ENCODE measurements around the gene CCDC138. TPM values are rescaled to one million over a fixed set of nuclear protein-coding genes. Genes with fewer than 3 reads are reported as not detected.

Gene CCDC138
- total RNA-seq, 2 donors from 2014 or later = 4.2 TPM

DNA sequence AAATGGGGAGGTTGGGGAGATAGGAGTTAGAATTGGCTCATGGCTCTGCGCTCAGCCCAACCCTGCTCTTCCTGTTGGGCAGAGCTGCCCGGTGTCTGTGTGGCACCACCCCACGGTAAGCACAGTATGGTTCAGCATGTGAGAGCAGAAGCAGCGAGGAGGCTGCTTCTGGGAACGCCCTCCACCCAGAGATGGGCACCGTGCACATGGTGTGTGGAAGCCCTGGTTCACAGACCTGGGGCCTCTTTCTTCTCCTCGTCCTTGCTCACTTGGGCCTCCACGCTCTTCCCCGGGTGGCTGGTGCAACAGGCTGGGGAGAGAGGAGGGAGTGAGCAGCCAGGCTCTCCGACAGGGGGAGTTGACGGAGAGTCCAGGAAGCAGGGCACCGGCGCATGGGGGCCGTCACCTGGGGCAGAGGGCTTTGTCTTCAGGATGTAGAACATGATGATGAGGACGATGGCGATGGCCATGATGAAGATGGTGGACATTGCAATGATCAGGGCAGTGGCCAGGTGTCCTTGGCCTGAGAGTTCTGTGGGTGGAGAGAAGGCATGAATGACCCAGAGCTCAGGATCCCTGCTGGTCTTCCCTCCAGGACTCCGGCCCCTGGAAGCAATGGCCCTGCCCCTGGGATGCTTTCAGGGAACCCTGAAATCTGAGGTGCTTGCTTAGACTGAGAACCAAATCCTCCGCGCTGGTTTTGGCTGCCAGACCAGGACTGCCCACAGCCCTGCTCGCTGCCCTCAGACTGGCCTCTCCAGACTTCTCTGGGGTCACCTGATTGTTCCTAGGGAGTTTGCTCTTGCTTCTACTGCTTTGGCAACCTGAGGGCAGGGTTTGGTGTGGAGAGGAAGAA, 124.2 kb downstream of the CCDC138 start:
- ATAC-seq (no peak), DNase-seq (no peak)
- intact Hi-C loops (cut with DNase I, micrococcal nuclease) = no loop called here

- no peak for ATAC-seq
- DNase-seq = no peak
- intact Hi-C loops (cut with DNase I, micrococcal nuclease) = no loop called here
These were observed 124.8 kb downstream of the CCDC138 start for GRCh38 chr2:108911401-108911800.

- intact Hi-C loops (cut with DNase I, micrococcal nuclease) = no loop called here
- no peak for ATAC-seq
These were observed 125.4 kb downstream of the CCDC138 start for GRCh38 chr2:108911807-108912628.

GRCh38 chr2:108912629-108912902, 126.0 kb downstream of the CCDC138 start:
- no peak for ATAC-seq
- no peak for DNase-seq
- intact Hi-C loops (cut with DNase I, micrococcal nuclease) = no loop called here

More at GRCh38 chr2:108911807-108912628, 125.4 kb downstream of the CCDC138 start:
- DNase-seq = no peak

GRCh38 chr2:108916122-108916795, 129.7 kb downstream of the CCDC138 start:
- no peak for ATAC-seq
- DNase-seq = peak in 1 of 2 donors; percentile 22
- intact Hi-C loops (cut with DNase I, micrococcal nuclease) = no loop called here

- ATAC-seq = peak; percentile 80
- DNase-seq = peak; percentile 29 to 38
- intact Hi-C loops (cut with DNase I, micrococcal nuclease) = no loop called here
These were observed 130.3 kb downstream of the CCDC138 start for GRCh38 chr2:108916796-108917421.

GRCh38 chr2:108917526-108917925, 131.0 kb downstream of the CCDC138 start:
- ATAC-seq (peak; percentile 41), DNase-seq (no peak)
- intact Hi-C loops (cut with DNase I, micrococcal nuclease) = no loop called here

DNA sequence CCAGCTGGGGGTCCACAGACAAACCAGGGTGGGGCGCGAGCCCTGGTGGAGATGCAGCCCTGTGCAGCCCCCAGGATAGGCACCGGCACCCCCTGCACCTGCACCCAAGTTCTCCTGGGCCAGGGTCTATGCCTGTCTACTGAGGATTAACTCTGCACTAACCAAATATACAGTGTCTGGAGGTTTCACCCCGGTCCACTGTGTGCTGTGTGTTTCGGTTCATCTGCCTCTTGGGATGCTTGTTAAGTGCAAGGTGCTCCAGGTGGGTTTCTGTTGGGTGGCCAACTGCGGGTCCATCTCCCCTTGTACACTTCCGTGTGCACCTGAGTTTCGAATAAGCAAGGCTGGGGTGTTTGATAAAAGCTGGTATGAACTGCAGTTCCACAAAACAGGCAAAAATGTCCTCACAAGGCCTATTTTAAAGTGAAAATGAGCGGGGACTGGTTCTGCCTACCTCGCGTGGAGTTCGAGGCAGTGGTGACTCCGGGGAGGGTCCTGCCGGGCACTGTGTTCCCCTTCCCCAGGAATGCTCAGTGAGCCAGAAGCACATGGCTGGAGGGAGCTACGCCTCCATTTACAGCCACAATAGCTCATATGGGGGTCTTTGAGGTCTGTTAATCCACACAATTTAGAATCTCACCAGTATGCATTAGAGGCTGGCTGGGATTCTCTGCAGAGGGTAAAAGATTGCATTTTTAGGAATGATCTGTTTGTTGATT, 131.7 kb downstream of the CCDC138 start:
- ATAC-seq = no peak
- intact Hi-C loops (cut with DNase I, micrococcal nuclease) = no loop called here
- DNase-seq = peak in 1 of 2 donors; percentile 13

DNA sequence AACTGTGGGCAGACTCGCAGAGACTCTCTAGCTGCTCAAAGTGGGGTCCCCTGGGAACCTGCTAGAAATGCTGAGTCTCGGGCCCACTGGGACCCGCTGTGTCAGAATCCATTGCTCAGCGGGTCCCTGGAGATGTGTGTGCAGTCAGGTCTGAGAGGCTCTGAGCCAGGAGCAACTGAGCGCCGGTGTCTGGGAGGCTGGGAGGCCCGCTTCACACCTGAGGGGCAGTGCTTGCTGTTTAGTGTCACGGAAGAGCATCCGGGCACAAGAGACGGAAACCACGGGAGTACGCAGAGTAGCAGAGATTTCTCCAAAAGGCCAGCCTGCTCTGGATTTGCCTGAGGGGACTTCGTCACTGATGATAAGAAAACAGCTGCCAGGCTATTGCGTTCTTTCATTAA, 132.4 kb downstream of the CCDC138 start:
- peak; percentile 2 to 14 for DNase-seq
- intact Hi-C loops (cut with DNase I, micrococcal nuclease) = no loop called here

DNA sequence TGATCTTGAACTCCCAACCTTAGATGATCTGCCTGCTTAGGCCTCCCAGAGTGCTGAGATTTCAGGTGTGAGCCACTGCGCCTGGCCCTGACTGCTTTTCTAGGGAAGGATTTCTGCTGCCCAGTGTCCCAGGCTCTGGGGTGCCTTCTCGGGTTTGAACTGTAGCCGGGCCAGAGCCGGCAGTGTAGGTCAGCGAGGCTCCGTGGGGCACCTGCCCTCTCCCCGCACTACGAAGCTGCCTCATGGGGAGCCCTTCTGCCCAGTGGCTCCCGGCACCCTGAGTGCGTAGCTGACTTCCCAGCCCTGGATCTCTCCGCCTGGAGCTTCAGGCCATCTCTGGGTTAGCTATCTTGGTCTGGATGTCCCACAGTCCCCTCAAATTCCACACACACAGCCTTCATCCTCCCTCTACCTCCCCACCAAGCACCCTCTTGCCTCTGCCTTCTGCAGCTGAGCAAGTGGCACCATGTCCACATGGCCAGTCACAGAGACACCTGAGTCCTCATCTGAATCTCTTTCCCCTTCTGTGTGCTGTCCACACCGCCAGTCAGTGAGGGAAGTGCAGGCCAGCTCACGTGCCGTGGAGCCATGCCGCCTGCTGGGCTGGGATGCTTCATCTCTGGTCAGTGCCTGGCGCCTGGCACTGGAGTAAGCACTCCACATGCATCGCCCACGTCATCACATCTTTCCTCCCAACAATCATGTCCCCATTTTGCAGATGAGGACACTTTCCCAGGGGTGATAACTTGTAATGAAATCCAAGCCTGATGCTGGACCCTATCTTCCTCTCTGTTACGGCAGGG, 133.2 kb downstream of the CCDC138 start:
- intact Hi-C loops (cut with DNase I, micrococcal nuclease) = no loop called here
- DNase-seq = peak in 1 of 2 donors; percentile 21
- ATAC-seq = no peak

More for the DNA sequence above, 132.4 kb downstream of the CCDC138 start:
- ATAC-seq = no peak

DNA sequence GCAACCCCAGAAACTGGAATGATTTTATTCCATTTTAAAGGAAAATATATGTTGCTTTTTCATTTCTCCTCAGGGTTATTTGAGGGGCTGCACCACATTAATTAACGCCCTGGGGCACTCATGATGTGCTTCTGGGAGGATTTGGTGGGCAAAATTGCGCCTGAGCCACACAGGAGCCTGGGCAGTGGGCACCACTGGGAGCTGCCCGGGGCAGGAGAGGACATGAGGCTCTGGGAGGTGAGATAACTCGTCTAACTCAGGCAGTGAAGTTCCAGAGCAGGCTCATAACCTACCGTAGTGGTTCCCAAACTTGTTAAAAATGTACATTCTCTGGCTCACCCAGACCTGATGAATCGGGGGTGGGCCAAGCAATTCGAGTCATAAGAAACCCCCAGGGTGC, 134.1 kb downstream of the CCDC138 start:
- ATAC-seq (no peak), DNase-seq (no peak)
- intact Hi-C loops (cut with DNase I, micrococcal nuclease) = no loop called here

GRCh38 chr2:108921096-108922030, 134.8 kb downstream of the CCDC138 start:
- DNase-seq = peak in 1 of 2 donors; percentile 12
- intact Hi-C loops (cut with DNase I, micrococcal nuclease) = no loop called here
- no peak for ATAC-seq

GRCh38 chr2:108922141-108922915, 135.8 kb downstream of the CCDC138 start:
- intact Hi-C loops (cut with DNase I, micrococcal nuclease) = no loop called here
- ATAC-seq = no peak
- peak; percentile 3 to 25 for DNase-seq

DNA sequence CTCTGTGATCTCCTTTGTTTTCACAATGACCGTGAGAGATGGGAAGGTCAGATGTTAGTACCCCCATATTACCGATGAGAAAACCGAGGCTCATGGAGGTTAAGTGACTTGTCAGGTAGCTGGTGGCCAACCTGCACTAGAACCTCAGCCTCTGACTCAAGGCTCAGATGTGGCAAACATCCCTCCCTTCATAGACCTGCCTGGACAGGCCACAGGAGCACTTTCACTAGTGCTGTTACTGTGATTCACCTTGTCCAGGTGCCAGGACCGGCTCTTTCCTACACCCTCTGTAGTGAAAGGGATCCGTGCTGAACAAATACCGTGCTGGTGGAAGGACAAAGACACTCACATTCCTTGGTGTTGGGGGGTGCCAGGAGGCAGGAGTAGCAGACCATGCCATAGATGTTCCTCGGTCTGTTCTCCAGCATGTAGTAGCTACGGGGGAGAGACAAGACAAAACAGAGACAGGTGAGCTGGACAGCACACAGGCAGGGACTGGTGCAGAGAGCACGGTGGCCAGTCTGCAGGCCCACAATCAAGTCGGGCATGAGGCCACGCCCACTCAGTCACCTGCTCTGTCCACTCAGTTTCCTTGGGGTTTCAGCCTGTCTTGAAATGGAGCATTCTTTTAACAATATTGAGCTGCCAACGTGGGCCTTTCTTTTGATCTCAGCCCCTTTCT, 136.6 kb downstream of the CCDC138 start:
- intact Hi-C loops (cut with DNase I, micrococcal nuclease) = no loop called here
- ATAC-seq (peak; percentile 62), DNase-seq (peak; percentile 22 to 32)
